Testis (tissue), 2 donors: ENCODE results near the gene P4HA3.

Source experiments
- CTCF ChIP-seq, 3 experiments: fragments of 450-650 bp in 2 of 3; fragments of 200-600 bp in 1 of 3; sonication (generic) in 1 of 3; IDR thresholded peaks; one replicate each; pipeline ENCODE4 v1.5.1; 2016 to 2019; ENCODE audit warnings: antibody characterized with exemption in 3 of 3, mild to moderate bottlenecking in 2 of 3, moderate library complexity in 1 of 3
- POLR2A ChIP-seq: fragments of 450-650 bp; IDR thresholded peaks from one replicate; pipeline ENCODE4 v1.6.1; 2017; ENCODE audit warnings: antibody characterized with exemption, mild to moderate bottlenecking, moderate library complexity

- TF ChIP-seq CTCF (IDR thresholded peaks at IDR 0.05) (no peak), POLR2A (no peak)
These were observed 27.8 kb downstream of the P4HA3 start for GRCh38 chr11:74283580-74284180.
